HS-5 (cell line): ENCODE data around the gene MBLAC1.

Source experiments
- DNase-seq: peaks from one replicate; pipeline ENCODE4 v3.0.0-alpha.2; 2012; ENCODE audit warnings: low read depth

The MBLAC1 gene

GRCh38 chr7:100095704-100096103 is 31.1 kb upstream of the MBLAC1 start:
- no peak for DNase-seq

- DNase-seq, result no peak
These were observed 27.9 kb upstream of the MBLAC1 start for GRCh38 chr7:100098913-100099312.

- no peak for DNase-seq
These were observed 27.3 kb upstream of the MBLAC1 start for GRCh38 chr7:100099452-100099851.

- DNase-seq, result peak; percentile 64
These were observed 26.2 kb upstream of the MBLAC1 start for GRCh38 chr7:100100420-100101015.

GRCh38 chr7:100101016-100101862 is 25.5 kb upstream of the MBLAC1 start, which contains the start of the genes AP4M1 and MCM7:
Gene AP4M1 (plus strand): TSS chr7:100101643. CDS start chr7:100101715, 72 bp downstream.
Gene MCM7 (minus strand): TSS chr7:100101397. CDS start chr7:100101294, 103 bp downstream.
- peak; percentile 74 for DNase-seq

- no peak for DNase-seq
These were observed 23.6 kb upstream of the MBLAC1 start for GRCh38 chr7:100102950-100103840.

- no peak for DNase-seq
These were observed 21.2 kb upstream of the MBLAC1 start for GRCh38 chr7:100105534-100105933.

- DNase-seq, result no peak
These were observed 20.1 kb upstream of the MBLAC1 start for GRCh38 chr7:100106633-100107032.

- DNase-seq, result no peak
These were observed 19.5 kb upstream of the MBLAC1 start for GRCh38 chr7:100107125-100107737.

- no peak for DNase-seq
These were observed 18.9 kb upstream of the MBLAC1 start for GRCh38 chr7:100107890-100108289.

GRCh38 chr7:100109521-100110163 is 17.1 kb upstream of the MBLAC1 start:
- no peak for DNase-seq

- no peak for DNase-seq
These were observed 15.6 kb upstream of the MBLAC1 start for GRCh38 chr7:100111156-100111555.

GRCh38 chr7:100111914-100112313 is 14.9 kb upstream of the MBLAC1 start:
- no peak for DNase-seq

GRCh38 chr7:100115026-100115425 is 11.7 kb upstream of the MBLAC1 start:
- DNase-seq, result no peak

- no peak for DNase-seq
These were observed 8.2 kb upstream of the MBLAC1 start for GRCh38 chr7:100118388-100119071.

- DNase-seq, result peak; percentile 86
These were observed 7.4 kb upstream of the MBLAC1 start, which contains the start of the genes CNPY4 and TAF6 for GRCh38 chr7:100119072-100119969. Gene CNPY4 (plus strand): TSS chr7:100119634. CDS start chr7:100119745, 111 bp downstream. Gene TAF6 (minus strand): TSS chr7:100119358. CDS start chr7:100114209, 5,149 bp downstream.

- no peak for DNase-seq
These were observed 6.6 kb upstream of the MBLAC1 start for GRCh38 chr7:100119970-100120732.

- DNase-seq, result no peak
These were observed 6.1 kb upstream of the MBLAC1 start for GRCh38 chr7:100120733-100121036.

- no peak for DNase-seq
These were observed 4.7 kb upstream of the MBLAC1 start for GRCh38 chr7:100122067-100122466.
